Trophoblast cell (in vitro differentiated cells and primary cell): ENCODE measurements around the gene PDLIM1.

Source experiments
- DNase-seq, 2 donors: peaks; one replicate each; pipeline ENCODE4 v3.0.0-alpha.2; 2016
- H2AFZ ChIP-seq: 2 replicates; pipeline ENCODE4 v1.6.1; 2013; ENCODE audit warnings: low read length, moderate library complexity, mild to moderate bottlenecking; ENCODE audit not compliant: insufficient read depth, poor library complexity
- H2AK5ac ChIP-seq: 2 replicates; pipeline ENCODE4 v1.6.1; 2013; ENCODE audit warnings: mild to moderate bottlenecking, low read length
- H2BK120ac ChIP-seq: 2 replicates; pipeline ENCODE4 v1.6.1; 2013; ENCODE audit warnings: low read length, mild to moderate bottlenecking, moderate library complexity; ENCODE audit not compliant: insufficient read depth, poor library complexity
- H2BK12ac ChIP-seq: 2 replicates; pipeline ENCODE4 v1.6.1; 2013; ENCODE audit warnings: mild to moderate bottlenecking, low read length, moderate library complexity
- H2BK5ac ChIP-seq: 2 replicates; pipeline ENCODE4 v1.6.1; 2013; ENCODE audit warnings: low read length, low read depth, moderate library complexity, mild to moderate bottlenecking; ENCODE audit not compliant: poor library complexity
- H3K14ac ChIP-seq: 2 replicates; pipeline ENCODE4 v1.6.1; 2013; ENCODE audit warnings: mild to moderate bottlenecking, low read length
- H3K18ac ChIP-seq: 2 replicates; pipeline ENCODE4 v1.6.1; 2013; ENCODE audit warnings: mild to moderate bottlenecking, low read length
- H3K23ac ChIP-seq: 2 replicates; pipeline ENCODE4 v1.6.1; 2013; ENCODE audit warnings: low read length
- H3K27ac ChIP-seq: 2 replicates; pipeline ENCODE4 v1.5.1; 2013; ENCODE audit warnings: low read depth, mild to moderate bottlenecking, inconsistent platforms, low read length, moderate library complexity
- H3K27me3 ChIP-seq: 2 replicates; pipeline ENCODE4 v1.6.1; 2013; ENCODE audit warnings: inconsistent platforms, mild to moderate bottlenecking, low read length, moderate library complexity; ENCODE audit not compliant: insufficient read depth
- H3K36me3 ChIP-seq, 2 experiments: 1 replicate in 1 of 2; 2 replicates in 1 of 2; pipeline ENCODE4 v1.6.1; 2013; ENCODE audit warnings: low read length in 2 of 2, mild to moderate bottlenecking in 2 of 2, moderate library complexity in 1 of 2; ENCODE audit not compliant: insufficient read depth in 2 of 2, control insufficient read depth in 1 of 2
- H3K4ac ChIP-seq: 2 replicates; pipeline ENCODE4 v1.6.1; 2013; ENCODE audit warnings: low read depth, mild to moderate bottlenecking, low read length, moderate library complexity
- H3K4me1 ChIP-seq, 2 experiments: 1 replicate in 1 of 2; 2 replicates in 1 of 2; pipeline ENCODE4 v1.6.1; 2013; ENCODE audit warnings: low read length in 2 of 2, mild to moderate bottlenecking in 2 of 2, moderate library complexity in 1 of 2; ENCODE audit not compliant: insufficient read depth in 2 of 2, control insufficient read depth in 1 of 2
- H3K4me2 ChIP-seq: 2 replicates; pipeline ENCODE4 v1.6.1; 2013; ENCODE audit warnings: inconsistent platforms, mild to moderate bottlenecking, low read length, moderate library complexity
- H3K4me3 ChIP-seq: 2 replicates; pipeline ENCODE4 v1.5.1; 2013; ENCODE audit warnings: mild to moderate bottlenecking, low read depth, low read length, inconsistent platforms
- H3K79me1 ChIP-seq: one replicate; pipeline ENCODE4 v1.6.1; 2013; ENCODE audit warnings: low read length
- H3K79me2 ChIP-seq: 2 replicates; pipeline ENCODE4 v1.6.1; 2013; ENCODE audit warnings: low read length, mild to moderate bottlenecking; ENCODE audit not compliant: control insufficient read depth, insufficient read depth, poor library complexity
- H3K9ac ChIP-seq: 2 replicates; pipeline ENCODE4 v1.6.1; 2013; ENCODE audit warnings: mild to moderate bottlenecking, low read length
- H3K9me3 ChIP-seq: 2 replicates; pipeline ENCODE4 v1.6.1; 2013; ENCODE audit warnings: low read depth, mild to moderate bottlenecking, control low read depth, inconsistent platforms, low read length; ENCODE audit not compliant: insufficient read depth
- H4K12ac ChIP-seq: 2 replicates; pipeline ENCODE4 v1.6.1; 2013; ENCODE audit warnings: low read depth, mild to moderate bottlenecking, low read length, moderate library complexity
- H4K8ac ChIP-seq: 2 replicates; pipeline ENCODE4 v1.6.1; 2013; ENCODE audit warnings: low read depth, mild to moderate bottlenecking, low read length, moderate library complexity
- H4K91ac ChIP-seq: one replicate; pipeline ENCODE4 v1.6.1; 2013; ENCODE audit warnings: low read depth, mild to moderate bottlenecking, low read length, moderate library complexity
- WGBS: extraction: QIAGEN DNeasy Blood & Tissue Kit; methylation state at CpG from one replicate; pipeline ENCODE4 v1.1.7; 2013; ENCODE audit warnings: missing lambda C conversion rate; ENCODE audit not compliant: insufficient read length, insufficient coverage; ENCODE audit errors: extremely low coverage; 5-methylcytosine and 5-hydroxymethylcytosine counted together

Gene PDLIM1

GRCh38 chr10:95327367-95327766, 36.6 kb upstream of the PDLIM1 start:
- no peak overlapping the region for H2AFZ ChIP-seq
- no peak overlapping the region for H3K23ac ChIP-seq
- H3K79me2 ChIP-seq, result no peaks in the 10 kb centered on the region
- H4K12ac ChIP-seq, result no peak overlapping the region
- H3K4me1 ChIP-seq, result peaks cover 0 to 2% of the 10 kb centered on the region in 2 experiments
- H3K4me2 ChIP-seq, result no peak overlapping the region
- no peak overlapping the region for H2AK5ac ChIP-seq
- H3K79me1 ChIP-seq, result no peaks in the 10 kb centered on the region
- no CpG with 5 or more reads among the region's 5 CpGs for WGBS
- H3K27me3 ChIP-seq, result no peaks in the 10 kb centered on the region
- no peak overlapping the region for H3K4me3 ChIP-seq
- no peak overlapping the region for H4K8ac ChIP-seq
- H2BK5ac ChIP-seq, result no peak overlapping the region
- H3K9ac ChIP-seq, result no peak overlapping the region
- no peak overlapping the region for H4K91ac ChIP-seq
- no peaks in the 10 kb centered on the region for H3K36me3 ChIP-seq
- no peak overlapping the region for H2BK12ac ChIP-seq
- H3K18ac ChIP-seq, result no peak overlapping the region
- no peak overlapping the region for H2BK120ac ChIP-seq
- H3K9me3 ChIP-seq, result no peaks in the 10 kb centered on the region
- DNase-seq, result no peak
- H3K14ac ChIP-seq, result no peak overlapping the region
- H3K4ac ChIP-seq, result no peak overlapping the region
- no peak overlapping the region for H3K27ac ChIP-seq

GRCh38 chr10:95326396-95326795, 35.6 kb upstream of the PDLIM1 start:
- Histone ChIP-seq H3K9ac (no peak overlapping the region), H3K4me2 (no peak overlapping the region), H3K9me3 (no peaks in the 10 kb centered on the region), H3K36me3 (no peaks in the 10 kb centered on the region), H2BK12ac (no peak overlapping the region), H3K14ac (no peak overlapping the region), H3K18ac (no peak overlapping the region), H2BK120ac (no peak overlapping the region), H4K12ac (no peak overlapping the region), H2AK5ac (no peak overlapping the region), H3K79me2 (no peaks in the 10 kb centered on the region), H4K91ac (no peak overlapping the region), H3K27ac (no peak overlapping the region), H2AFZ (no peak overlapping the region), H4K8ac (no peak overlapping the region), H3K4me3 (no peak overlapping the region), H3K4me1 (peaks cover 0 to 2% of the 10 kb centered on the region in 2 experiments), H2BK5ac (no peak overlapping the region), H3K79me1 (no peaks in the 10 kb centered on the region), H3K23ac (no peak overlapping the region), H3K27me3 (no peaks in the 10 kb centered on the region), H3K4ac (no peak overlapping the region)
- no peak for DNase-seq
- no CpG with 5 or more reads among the region's 2 CpGs for WGBS

GRCh38 chr10:95325863-95326262, 35.1 kb upstream of the PDLIM1 start:
- Histone ChIP-seq H4K91ac (no peak overlapping the region), H3K14ac (no peak overlapping the region), H2AK5ac (no peak overlapping the region), H2BK12ac (no peak overlapping the region), H2AFZ (no peak overlapping the region), H3K4me2 (no peak overlapping the region), H4K12ac (no peak overlapping the region), H2BK120ac (no peak overlapping the region), H3K23ac (no peak overlapping the region), H3K18ac (no peak overlapping the region), H3K4me1 (no peaks in the 10 kb centered on the region), H3K4me3 (no peak overlapping the region), H3K36me3 (no peaks in the 10 kb centered on the region), H3K4ac (no peak overlapping the region), H4K8ac (no peak overlapping the region), H3K27me3 (no peaks in the 10 kb centered on the region), H3K9ac (no peak overlapping the region), H3K9me3 (no peaks in the 10 kb centered on the region), H3K79me1 (no peaks in the 10 kb centered on the region), H3K27ac (no peak overlapping the region), H3K79me2 (no peaks in the 10 kb centered on the region), H2BK5ac (no peak overlapping the region)
- no CpG with 5 or more reads among the region's 2 CpGs for WGBS
- no peak for DNase-seq

GRCh38 chr10:95324436-95325268, 33.8 kb upstream of the PDLIM1 start:
- Histone ChIP-seq H3K36me3 (no peaks in the 10 kb centered on the region), H3K4me2 (no peak overlapping the region), H3K27me3 (no peaks in the 10 kb centered on the region), H2BK120ac (no peak overlapping the region), H3K4me1 (peaks cover 0 to 5% of the 10 kb centered on the region in 2 experiments), H3K9me3 (no peaks in the 10 kb centered on the region), H2AK5ac (no peak overlapping the region), H3K27ac (no peak overlapping the region), H3K14ac (no peak overlapping the region), H2BK12ac (no peak overlapping the region), H4K12ac (no peak overlapping the region), H3K9ac (no peak overlapping the region), H2AFZ (no peak overlapping the region), H3K79me2 (no peaks in the 10 kb centered on the region), H3K4me3 (no peak overlapping the region), H4K8ac (no peak overlapping the region), H2BK5ac (no peak overlapping the region), H3K4ac (no peak overlapping the region), H3K23ac (no peak overlapping the region), H4K91ac (no peak overlapping the region), H3K18ac (no peak overlapping the region), H3K79me1 (peaks cover 3% of the 10 kb centered on the region)
- DNase-seq, result no peak
- no CpG with 5 or more reads among the region's 11 CpGs for WGBS
